HG02678 (cell line): ENCODE measurements around the gene RIMBP2.

Experiments used
- ATAC-seq: cut with Tn5 transposase; IDR thresholded peaks from one replicate; pipeline ENCODE4 v1.9.1; 2021; ENCODE audit warnings: mild to moderate bottlenecking, moderate library complexity; ENCODE audit not compliant: unreplicated experiment

RIMBP2 gene

GRCh38 chr12:130639476-130640424 lies 76.3 kb downstream of the RIMBP2 start:
- ATAC-seq: no peak

- ATAC-seq: no peak
Measured at GRCh38 chr12:130636370-130636769, 79.7 kb downstream of the RIMBP2 start.

GRCh38 chr12:130634866-130635265 lies 81.2 kb downstream of the RIMBP2 start:
- no peak for ATAC-seq

- no peak for ATAC-seq
Measured at GRCh38 chr12:130633771-130634170, 82.3 kb downstream of the RIMBP2 start.

- no peak for ATAC-seq
Measured at GRCh38 chr12:130632642-130633041, 83.5 kb downstream of the RIMBP2 start.

GRCh38 chr12:130628304-130628703 lies 87.8 kb downstream of the RIMBP2 start:
- no peak for ATAC-seq

- no peak for ATAC-seq
Measured at GRCh38 chr12:130627175-130627574, 88.9 kb downstream of the RIMBP2 start.

- no peak for ATAC-seq
Measured at GRCh38 chr12:130626601-130627000, 89.5 kb downstream of the RIMBP2 start.

GRCh38 chr12:130625201-130625600 lies 90.9 kb downstream of the RIMBP2 start:
- ATAC-seq: no peak

- no peak for ATAC-seq
Measured at GRCh38 chr12:130622803-130623202, 93.3 kb downstream of the RIMBP2 start.

- no peak for ATAC-seq
Measured at GRCh38 chr12:130621696-130622298, 94.3 kb downstream of the RIMBP2 start.

GRCh38 chr12:130620756-130621155 lies 95.3 kb downstream of the RIMBP2 start:
- no peak for ATAC-seq

GRCh38 chr12:130620281-130620680 lies 95.8 kb downstream of the RIMBP2 start:
- ATAC-seq: no peak

GRCh38 chr12:130619385-130620001 lies 96.6 kb downstream of the RIMBP2 start:
- no peak for ATAC-seq

- ATAC-seq: no peak
Measured at GRCh38 chr12:130617219-130617618, 98.9 kb downstream of the RIMBP2 start.

GRCh38 chr12:130615861-130616345 lies 100.2 kb downstream of the RIMBP2 start:
- ATAC-seq: no peak

GRCh38 chr12:130614530-130614905 lies 101.6 kb downstream of the RIMBP2 start:
- ATAC-seq: no peak

- ATAC-seq: no peak
Measured at GRCh38 chr12:130613831-130614529, 102.1 kb downstream of the RIMBP2 start.

- no peak for ATAC-seq
Measured at GRCh38 chr12:130613131-130613530, 103.0 kb downstream of the RIMBP2 start.

GRCh38 chr12:130611026-130611905 lies 104.8 kb downstream of the RIMBP2 start:
- no peak for ATAC-seq
